Nephron (organoid): ENCODE measurements around the gene NOVA1.

ENCODE experiments used
- H3K27ac Mint-ChIP-seq, 3 experiments: 2 replicates each; pipeline ENCODE4 v1.8.0; 2020; ENCODE audit warnings: mixed read lengths in 3 of 3, mild to moderate bottlenecking in 2 of 3, moderate library complexity in 1 of 3
- H3K27me3 Mint-ChIP-seq: 2 replicates; pipeline ENCODE4 v1.8.0; 2021; ENCODE audit warnings: low read depth, mild to moderate bottlenecking, moderate library complexity, mixed read lengths
- H3K36me3 Mint-ChIP-seq: 2 replicates; pipeline ENCODE4 v1.8.0; 2020; ENCODE audit warnings: low read depth, mixed read lengths
- H3K4me1 Mint-ChIP-seq: 2 replicates; pipeline ENCODE4 v1.8.0; 2020; ENCODE audit warnings: mixed read lengths
- H3K4me3 Mint-ChIP-seq, 3 experiments: 2 replicates each; pipeline ENCODE4 v1.8.0; 2020; ENCODE audit warnings: mild to moderate bottlenecking in 3 of 3, mixed read lengths in 3 of 3, moderate library complexity in 2 of 3
- H3K9me3 Mint-ChIP-seq: 2 replicates; pipeline ENCODE4 v1.8.0; 2020; ENCODE audit warnings: mixed read lengths
- CTCF ChIP-seq, 3 experiments: fragments of 200-600 bp; sonication (generic); IDR thresholded peaks; one replicate each; pipeline ENCODE4 v1.5.0; 2021; ENCODE audit warnings: antibody characterized with exemption in 3 of 3; ENCODE audit not compliant: unreplicated experiment in 3 of 3

The NOVA1 gene

GRCh38 chr14:26398616-26399015 is 199.2 kb downstream of the NOVA1 start:
- H3K9me3 Mint-ChIP-seq, result no peaks in the 10 kb centered on the region
- H3K36me3 Mint-ChIP-seq, result no peaks in the 10 kb centered on the region
- no peak overlapping the region for H3K27ac Mint-ChIP-seq
- H3K4me1 Mint-ChIP-seq, result peaks cover 20% of the 10 kb centered on the region
- TF ChIP-seq CTCF (IDR thresholded peaks at IDR 0.05; ENCODE audit: unreplicated experiment in 3 of 3), result no peak
- H3K4me3 Mint-ChIP-seq, result no peak overlapping the region
- peaks cover 6% of the 10 kb centered on the region for H3K27me3 Mint-ChIP-seq
